ENCODE data around the gene ACOT6.
A peak's percentile ranks its signal among the peaks of the same experiment; 100 is the strongest.
"Not testable (repeated sequence)": the region's sequence is repeated elsewhere in the genome, so short reads cannot be mapped to it uniquely, and the experiment has no call there.

Gene ACOT6, protein sequence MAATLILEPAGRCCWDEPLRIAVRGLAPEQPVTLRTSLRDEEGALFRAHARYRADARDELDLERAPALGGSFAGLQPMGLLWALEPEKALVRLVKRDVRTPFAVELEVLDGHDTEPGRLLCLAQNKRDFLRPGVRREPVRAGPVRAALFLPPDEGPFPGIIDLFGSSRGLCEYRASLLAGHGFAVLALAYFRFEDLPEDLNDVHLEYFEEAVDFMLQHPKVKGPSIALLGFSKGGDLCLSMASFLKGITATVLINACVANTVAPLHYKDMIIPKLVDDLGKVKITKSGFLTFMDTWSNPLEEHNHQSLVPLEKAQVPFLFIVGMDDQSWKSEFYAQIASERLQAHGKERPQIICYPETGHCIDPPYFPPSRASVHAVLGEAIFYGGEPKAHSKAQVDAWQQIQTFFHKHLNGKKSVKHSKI

DNA sequence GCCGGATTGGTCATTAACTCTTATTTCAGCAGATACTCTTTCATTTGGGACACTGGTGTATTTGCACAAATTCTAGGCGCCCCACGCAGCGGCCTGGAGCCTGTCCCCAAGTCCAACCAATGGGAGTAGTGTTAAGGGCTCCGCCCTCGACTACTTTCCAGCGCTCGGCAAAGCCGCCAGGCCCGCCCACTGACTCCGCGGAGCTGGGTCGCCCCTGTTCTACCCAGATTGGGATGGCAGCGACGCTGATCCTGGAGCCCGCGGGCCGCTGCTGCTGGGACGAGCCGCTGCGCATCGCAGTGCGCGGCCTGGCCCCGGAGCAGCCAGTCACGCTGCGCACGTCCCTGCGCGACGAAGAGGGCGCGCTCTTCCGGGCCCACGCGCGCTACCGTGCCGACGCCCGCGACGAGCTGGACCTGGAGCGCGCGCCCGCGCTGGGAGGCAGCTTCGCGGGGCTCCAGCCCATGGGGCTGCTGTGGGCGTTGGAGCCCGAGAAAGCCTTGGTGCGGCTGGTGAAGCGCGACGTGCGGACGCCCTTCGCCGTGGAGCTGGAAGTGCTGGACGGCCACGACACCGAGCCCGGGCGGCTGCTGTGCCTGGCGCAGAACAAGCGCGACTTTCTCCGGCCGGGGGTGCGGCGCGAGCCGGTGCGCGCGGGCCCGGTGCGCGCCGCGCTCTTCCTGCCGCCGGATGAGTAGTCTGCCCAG lies at the start of gene ACOT6:
TSS of gene ACOT6 (plus strand) at position 179 of the 707 bp plus-strand sequence. CDS start at position 234, 55 bp downstream.
- CTCF ChIA-PET, result interaction anchor here (0.6 to 2.8 kb wide), 5 partner anchors 11 to 104 kb away, joined by 3 to 17 read pairs (median 3); no protein-coding TSS in a partner anchor
- POLR2A ChIA-PET, result interaction anchor here (0.6 to 1.0 kb wide), 4 partner anchors 26 to 76 kb away, joined by 3 to 5 read pairs (median 3); partner anchors contain the start of genes ACOT1 and ACOT2
- DNase-seq (ENCODE audit: low read depth, low spot score), result no peak

GRCh38 chr14:73562696-73563095 lies 49.6 kb upstream of the ACOT6 start:
- DNase-seq (ENCODE audit: low read depth, low spot score); CTCF ChIA-PET; POLR2A ChIA-PET; H3K4me3 ChIP-seq (ENCODE audit: low read depth, low read length): not testable (repeated sequence)

More for the DNA sequence above, at the start of gene ACOT6:
- no peak for TF ChIP-seq CTCF (IDR thresholded peaks at IDR 0.05; ENCODE audit: insufficient read depth, low read length, missing control alignments)
- peak within 1 kb of the TSS; percentile 64 for H3K4me3 ChIP-seq (ENCODE audit: low read depth, low read length)

- CTCF ChIA-PET, result interaction anchor here (0.9 to 1.3 kb wide), 4 partner anchors 28 to 67 kb away, joined by 3 to 4 read pairs (median 4); no protein-coding TSS in a partner anchor
- POLR2A ChIA-PET; DNase-seq (ENCODE audit: low read depth, low spot score); H3K4me3 ChIP-seq (ENCODE audit: low read depth, low read length): not testable (repeated sequence)
These were observed 45.9 kb upstream of the ACOT6 start for GRCh38 chr14:73566431-73566830.

- CTCF ChIA-PET, result interaction anchor here (0.9 to 5.3 kb wide), 3 partner anchors 57 to 66 kb away, joined by 3 to 27 read pairs (median 4); no protein-coding TSS in a partner anchor
- POLR2A ChIA-PET; DNase-seq (ENCODE audit: low read depth, low spot score); H3K4me3 ChIP-seq (ENCODE audit: low read depth, low read length): not testable (repeated sequence)
These were observed 45.4 kb upstream of the ACOT6 start for GRCh38 chr14:73566935-73567334.

- TF ChIP-seq CTCF (IDR thresholded peaks at IDR 0.05; ENCODE audit: insufficient read depth, low read length, missing control alignments), result no peak
- ChIA-PET POLR2A (no interaction called here), CTCF (interaction anchor here (0.9 to 5.3 kb wide), 3 partner anchors 57 to 66 kb away, joined by 3 to 27 read pairs (median 4); no protein-coding TSS in a partner anchor)
- no peak overlapping the region for H3K4me3 ChIP-seq (ENCODE audit: low read depth, low read length)
- DNase-seq (ENCODE audit: low read depth, low spot score), result no peak
These were observed 45.0 kb upstream of the ACOT6 start for GRCh38 chr14:73567358-73567757.

DNA sequence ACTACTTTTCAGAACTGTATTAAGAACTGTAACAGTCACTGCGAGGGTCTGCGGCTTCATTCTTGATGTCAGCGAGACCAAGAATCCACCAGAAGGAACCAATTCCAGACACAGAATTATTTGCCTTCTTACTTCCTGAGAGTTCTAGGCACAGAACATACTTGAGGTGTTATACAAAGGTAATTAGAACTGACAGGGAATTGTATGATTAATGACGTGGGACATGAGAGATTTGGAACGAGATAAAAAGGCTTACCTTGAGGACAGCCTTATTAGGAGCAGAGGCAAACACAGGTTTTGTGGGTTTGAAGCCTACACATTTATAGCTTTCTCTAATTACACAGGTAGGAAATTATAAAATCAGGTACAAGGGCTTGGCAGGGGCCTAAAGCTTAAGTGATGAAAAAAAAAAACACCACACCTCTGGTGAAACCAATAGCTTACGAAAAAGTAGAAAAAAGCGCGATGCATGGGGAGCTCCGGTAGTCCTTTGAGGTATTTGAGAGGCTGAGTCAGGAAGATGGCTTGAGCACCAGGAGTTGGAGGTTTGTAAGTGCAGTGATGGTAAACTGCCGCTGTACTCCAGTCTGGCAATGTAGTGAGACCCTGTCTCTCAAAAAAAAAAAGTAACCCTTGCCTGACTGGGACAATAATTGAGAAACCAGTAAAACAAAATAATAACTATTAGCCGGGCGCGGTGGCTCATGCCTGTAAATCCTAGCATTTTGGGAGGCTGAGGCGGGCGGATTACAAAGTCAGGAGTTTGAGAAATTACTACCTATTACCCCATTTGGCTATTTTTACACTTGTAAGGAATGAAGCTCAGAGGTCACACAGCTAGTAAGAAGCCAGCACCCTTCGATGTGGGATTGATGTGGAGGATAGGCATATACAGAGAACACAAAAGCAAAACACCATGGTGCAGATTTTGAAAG lies 44.1 kb upstream of the ACOT6 start:
- H3K4me3 ChIP-seq (ENCODE audit: low read depth, low read length), result peak overlapping the region; percentile 68
- no peak for TF ChIP-seq CTCF (IDR thresholded peaks at IDR 0.05; ENCODE audit: insufficient read depth, low read length, missing control alignments)
- POLR2A ChIA-PET, result interaction anchor here (0.6 to 1.3 kb wide), 7 partner anchors 45 to 514 kb away, joined by 3 to 7 read pairs (median 4); partner anchors contain the start of gene RIOX1
- no peak for DNase-seq (ENCODE audit: low read depth, low spot score)
- CTCF ChIA-PET, result interaction anchor here (0.6 to 5.3 kb wide), 9 partner anchors 29 to 108 kb away, joined by 3 to 27 read pairs (median 4); no protein-coding TSS in a partner anchor

- not testable (repeated sequence) for DNase-seq (ENCODE audit: low read depth, low spot score)
- CTCF ChIA-PET, result interaction anchor here (0.6 to 5.3 kb wide), 7 partner anchors 29 to 72 kb away, joined by 3 to 27 read pairs (median 5); no protein-coding TSS in a partner anchor
- peak overlapping the region; percentile 68 for H3K4me3 ChIP-seq (ENCODE audit: low read depth, low read length)
- POLR2A ChIA-PET, result interaction anchor here (0.6 to 1.3 kb wide), 6 partner anchors 44 to 236 kb away, joined by 3 to 7 read pairs (median 4); partner anchors contain the start of gene RIOX1
These were observed 43.5 kb upstream of the ACOT6 start for GRCh38 chr14:73568886-73569184.
